Measurements from ENCODE around the gene SLC13A4. TPM values are rescaled to one million over a fixed set of nuclear protein-coding genes. Genes with fewer than 3 reads are reported as not detected.

Gene SLC13A4
- total and polyA plus RNA-seq, 2 of the 13 experiments (the other 11 are each of a cell fraction or from before 2014, with no cell fraction given): 0.04 TPM; not detected in 1

DNA sequence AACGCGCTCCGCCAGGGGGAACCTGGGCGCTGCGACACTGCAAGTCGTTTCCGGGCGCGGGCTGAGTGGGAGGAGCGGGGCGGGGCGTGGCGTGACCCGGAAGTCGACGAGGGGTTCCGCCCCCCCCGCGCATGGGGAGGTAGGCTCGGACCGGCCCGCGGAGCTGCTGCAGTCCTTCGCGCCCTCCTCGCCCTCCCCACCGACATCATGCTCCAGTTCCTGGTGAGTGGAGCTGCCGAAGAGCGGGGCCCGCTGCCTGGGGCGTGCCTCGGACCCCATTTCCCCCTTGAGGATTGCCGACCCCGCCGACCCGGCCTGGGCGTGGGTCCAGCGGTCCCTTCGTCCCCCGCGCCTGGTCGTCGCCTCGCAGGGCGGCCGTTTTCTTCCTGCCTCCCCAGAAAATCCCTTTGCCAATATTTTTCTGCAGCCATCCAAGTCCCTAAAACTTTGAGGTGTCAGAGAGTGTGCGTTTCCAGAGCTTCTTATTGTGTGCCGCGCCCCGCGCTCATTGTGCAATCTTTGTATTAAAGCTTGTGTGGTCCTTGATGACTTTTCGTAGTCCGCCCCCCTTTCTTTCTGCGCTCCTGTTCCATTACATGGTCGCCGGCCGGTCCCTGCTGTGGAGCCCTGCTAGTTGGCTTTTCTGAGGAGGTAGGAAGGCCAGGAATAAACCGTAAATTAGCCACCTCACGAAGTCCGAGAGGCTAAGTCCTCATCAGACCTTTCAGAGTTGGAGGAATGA lies 65.4 kb downstream of the SLC13A4 start, which contains the start of gene STMP1 (continued):
- TF ChIP-seq ZFP91 (CRISPR knock-in tag; IDR thresholded peaks at IDR 0.05; ENCODE audit: borderline replicate concordance) (peak; percentile 95), RAD21 (CRISPR knock-in tag; IDR thresholded peaks at IDR 0.05) (peak; percentile 72), SAFB2 (CRISPR knock-in tag; IDR thresholded peaks at IDR 0.05; ENCODE audit: borderline replicate concordance, low read depth) (peak; percentile 91; the same call in 1 of the 2 replicates), BATF2 (CRISPR knock-in tag; IDR thresholded peaks at IDR 0.05) (peak; percentile 76), GZF1 (CRISPR knock-in tag; IDR thresholded peaks at IDR 0.05) (peak; percentile 69; the same call in 1 of the 2 replicates), MXI1 (IDR thresholded peaks at IDR 0.05; ENCODE audit: borderline replicate concordance, low read depth, low read length) (peak; percentile 84; the same call in 2 of the 3 replicates), GATA4 (IDR thresholded peaks at IDR 0.05; ENCODE audit: borderline replicate concordance, low read depth) (peak; percentile 50; the same call in 1 of the 2 replicates), FOXA3 (CRISPR knock-in tag; IDR thresholded peaks at IDR 0.05) (peak; percentile 15), TBX2 (CRISPR knock-in tag; IDR thresholded peaks at IDR 0.05; ENCODE audit: borderline replicate concordance) (peak; percentile 86), GLI4 (CRISPR knock-in tag; IDR thresholded peaks at IDR 0.05; ENCODE audit: borderline replicate concordance) (peak; percentile 74; the same call in 1 of the 2 replicates), ZNF274 (CRISPR knock-in tag; IDR thresholded peaks at IDR 0.05) (peak; percentile 76; the same call in 1 of the 2 replicates), REPIN1 (CRISPR knock-in tag; IDR thresholded peaks at IDR 0.05; ENCODE audit: borderline replicate concordance, low read depth) (peak; percentile 91; the same call in 1 of the 2 replicates), TBX3 (IDR thresholded peaks at IDR 0.05; ENCODE audit: borderline replicate concordance) (no peak), NONO (IDR thresholded peaks at IDR 0.05) (no peak), NONO (CRISPR knock-in tag; conservative IDR thresholded peaks at IDR 0.05) (peak; percentile 88), ZNF563 (CRISPR knock-in tag; IDR thresholded peaks at IDR 0.05) (peak; percentile 89), ZNF747 (CRISPR knock-in tag; IDR thresholded peaks at IDR 0.05; ENCODE audit: borderline replicate concordance) (peak; percentile 91; the same call in 1 of the 2 replicates), CEBPB (IDR thresholded peaks at IDR 0.05; ENCODE audit: borderline replicate concordance, low read depth, low read length) (peak; percentile 82), ZNF543 (CRISPR knock-in tag; IDR thresholded peaks at IDR 0.05) (peak; percentile 59; the same call in 1 of the 2 replicates), ZNF24 (IDR thresholded peaks at IDR 0.05) (no peak), ZFYVE20 (CRISPR knock-in tag; IDR thresholded peaks at IDR 0.05; ENCODE audit: borderline replicate concordance, low read depth) (0 out of 2 replicates have a peak, but pooled peaks have one; percentile 47), ISL2 (CRISPR knock-in tag; IDR thresholded peaks at IDR 0.05) (peak; percentile 77)
- TF ChIP-seq, protein P1, sequence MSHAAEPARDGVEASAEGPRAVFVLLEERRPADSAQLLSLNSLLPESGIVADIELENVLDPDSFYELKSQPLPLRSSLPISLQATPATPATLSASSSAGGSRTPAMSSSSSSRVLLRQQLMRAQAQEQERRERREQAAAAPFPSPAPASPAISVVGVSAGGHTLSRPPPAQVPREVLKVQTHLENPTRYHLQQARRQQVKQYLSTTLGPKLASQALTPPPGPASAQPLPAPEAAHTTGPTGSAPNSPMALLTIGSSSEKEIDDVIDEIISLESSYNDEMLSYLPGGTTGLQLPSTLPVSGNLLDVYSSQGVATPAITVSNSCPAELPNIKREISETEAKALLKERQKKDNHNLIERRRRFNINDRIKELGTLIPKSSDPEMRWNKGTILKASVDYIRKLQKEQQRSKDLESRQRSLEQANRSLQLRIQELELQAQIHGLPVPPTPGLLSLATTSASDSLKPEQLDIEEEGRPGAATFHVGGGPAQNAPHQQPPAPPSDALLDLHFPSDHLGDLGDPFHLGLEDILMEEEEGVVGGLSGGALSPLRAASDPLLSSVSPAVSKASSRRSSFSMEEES (CRISPR knock-in tag; IDR thresholded peaks at IDR 0.05): peak; percentile 40; the same call in 1 of the 2 replicates
- TF ChIP-seq, protein P2, sequence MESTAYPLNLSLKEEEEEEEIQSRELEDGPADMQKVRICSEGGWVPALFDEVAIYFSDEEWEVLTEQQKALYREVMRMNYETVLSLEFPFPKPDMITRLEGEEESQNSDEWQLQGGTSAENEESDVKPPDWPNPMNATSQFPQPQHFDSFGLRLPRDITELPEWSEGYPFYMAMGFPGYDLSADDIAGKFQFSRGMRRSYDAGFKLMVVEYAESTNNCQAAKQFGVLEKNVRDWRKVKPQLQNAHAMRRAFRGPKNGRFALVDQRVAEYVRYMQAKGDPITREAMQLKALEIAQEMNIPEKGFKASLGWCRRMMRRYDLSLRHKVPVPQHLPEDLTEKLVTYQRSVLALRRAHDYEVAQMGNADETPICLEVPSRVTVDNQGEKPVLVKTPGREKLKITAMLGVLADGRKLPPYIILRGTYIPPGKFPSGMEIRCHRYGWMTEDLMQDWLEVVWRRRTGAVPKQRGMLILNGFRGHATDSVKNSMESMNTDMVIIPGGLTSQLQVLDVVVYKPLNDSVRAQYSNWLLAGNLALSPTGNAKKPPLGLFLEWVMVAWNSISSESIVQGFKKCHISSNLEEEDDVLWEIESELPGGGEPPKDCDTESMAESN (CRISPR knock-in tag; conservative IDR thresholded peaks at IDR 0.05): peak; percentile 65; the same call in 1 of the 2 replicates

Data from HepG2 (cell line).